K562 (cell line): ENCODE measurements around the gene TENT4A. TPM values are rescaled to one million over a fixed set of nuclear protein-coding genes. Genes with fewer than 3 reads are reported as not detected.

Experiments
- ATAC-seq: fragments of 200-7000 bp; cut with Tn5 transposase; 3 replicates; pipeline ENCODE4 v1.9.1; 2020; ENCODE audit warnings: moderate library complexity
- BruUV-seq: library from RNA; stranded (reverse); fragments of 400-500 nt; replicated peaks from 2 replicates; lab custom pipeline; 2021; lab: Mats Ljungman, UMichigan
- CTCF ChIA-PET: fragments of 300-600 bp; formaldehyde crosslinking; extraction: SDS; loops from one replicate; lab custom pipeline; 2021; ENCODE audit warnings: low intra/inter-chr PET ratio; lab: Yijun Ruan, JAX
- POLR2A ChIA-PET: fragments of 300-600, 350-650 bp; sonication (Branson Sonifier 250); formaldehyde crosslinking; extraction: SDS; loops from one replicate; lab custom pipeline; 2021; ENCODE audit warnings: antibody characterized with exemption, inconsistent platforms; lab: Yijun Ruan, JAX
- DNase-seq, 4 experiments: peaks; one replicate each; pipeline versions ENCODE4 v3.0.0 to v3.0.0-alpha.2; 2011 to 2018; ENCODE audit warnings: low spot score in 3 of 4, mixed read lengths in 3 of 4; ENCODE audit errors: extremely low read depth in 1 of 4
- FAIRE-seq: peaks from 2 replicates; lab custom pipeline; 2011; peaks lifted over from hg19 to GRCh38; lab: Jason Lieb, UNC
- H2AFZ ChIP-seq: 2 replicates; pipeline ENCODE4 v1.6.0; 2011; ENCODE audit warnings: low read depth, low read length, control low read depth, inconsistent platforms
- H3K27ac ChIP-seq: fragments of 200-600 bp; 3 replicates; pipeline ENCODE4 v1.8.0; 2011; ENCODE audit warnings: low read depth, mild to moderate bottlenecking, control low read depth, inconsistent platforms, low read length, moderate library complexity, mixed read lengths; ENCODE audit errors: extremely low read depth
- H3K27me3 ChIP-seq, 2 experiments: fragments of 300-600 bp in 1 of 2; 2 replicates in 1 of 2; 3 replicates in 1 of 2; pipeline versions ENCODE4 v1.6.0 to v1.8.0; 2011; ENCODE audit warnings: inconsistent platforms in 2 of 2, low read length in 2 of 2, mild to moderate bottlenecking in 1 of 2, mixed read lengths in 1 of 2, moderate library complexity in 1 of 2; ENCODE audit not compliant: control insufficient read depth in 2 of 2, insufficient read depth in 2 of 2
- H3K36me3 ChIP-seq: fragments of 300-600 bp; 3 replicates; pipeline ENCODE4 v1.8.0; 2011; ENCODE audit warnings: mild to moderate bottlenecking, low read length, inconsistent platforms; ENCODE audit not compliant: control insufficient read depth, insufficient read depth
- H3K4me1 ChIP-seq, 2 experiments: fragments of 200-600 bp in 1 of 2; replicated peaks in 1 of 2; 2 replicates in 1 of 2; 3 replicates in 1 of 2; pipeline versions ENCODE4 v1.5.1 to v1.8.0; 2011; ENCODE audit warnings: inconsistent platforms in 2 of 2, low read length in 2 of 2, mild to moderate bottlenecking in 1 of 2, mixed read lengths in 1 of 2, moderate library complexity in 1 of 2; ENCODE audit not compliant: control insufficient read depth in 2 of 2, insufficient read depth in 2 of 2
- H3K4me2 ChIP-seq: 2 replicates; pipeline ENCODE4 v1.6.1; 2011; ENCODE audit warnings: low read length, control low read depth, inconsistent platforms, mixed read lengths; ENCODE audit not compliant: insufficient read depth
- H3K4me3 ChIP-seq: fragments of 200-600 bp; sonication (generic), shearing (Covaris generic); 2 replicates; pipeline ENCODE4 v1.5.1; 2016; ENCODE audit warnings: control low read depth, inconsistent platforms
- H3K79me2 ChIP-seq: fragments of 200-600 bp; 3 replicates; pipeline ENCODE4 v1.8.0; 2011; ENCODE audit warnings: low read length, inconsistent platforms; ENCODE audit not compliant: control insufficient read depth, insufficient read depth
- H3K9ac ChIP-seq, 2 experiments: 2 replicates each; pipeline versions ENCODE4 v1.6.0 to v1.6.1; 2011; ENCODE audit warnings: low read depth in 2 of 2, low read length in 2 of 2, control low read depth in 1 of 2, inconsistent platforms in 1 of 2, mild to moderate bottlenecking in 1 of 2, mixed read lengths in 1 of 2; ENCODE audit not compliant: insufficient read depth in 1 of 2
- H3K9me1 ChIP-seq: one replicate; pipeline ENCODE4 v1.6.0; 2011; ENCODE audit warnings: inconsistent platforms, mild to moderate bottlenecking, low read length, moderate library complexity; ENCODE audit not compliant: control insufficient read depth, insufficient read depth
- H3K9me3 ChIP-seq: replicated peaks from 2 replicates; pipeline ENCODE4 v1.5.1; 2011; ENCODE audit warnings: low read depth, low read length, inconsistent platforms; ENCODE audit not compliant: control insufficient read depth, insufficient read depth
- H4K20me1 ChIP-seq: replicated peaks from 2 replicates; pipeline ENCODE4 v1.6.1; 2011; ENCODE audit warnings: low read length, inconsistent platforms, mixed read lengths; ENCODE audit not compliant: control insufficient read depth, insufficient read depth
- ATF7 ChIP-seq: fragments of 450-650 bp; IDR thresholded peaks from 2 replicates; pipeline ENCODE4 v1.7.1; 2014; ENCODE audit warnings: mild to moderate bottlenecking, moderate library complexity
- LARP7 ChIP-seq: fragments of 450-650 bp; IDR thresholded peaks from 2 replicates; pipeline ENCODE4 v1.6.1; 2016
- NFYB ChIP-seq: IDR thresholded peaks from 2 replicates; pipeline ENCODE4 v1.6.1; 2011; ENCODE audit warnings: mild to moderate bottlenecking, moderate library complexity; ENCODE audit not compliant: insufficient read length; ENCODE audit errors: extremely low read depth
- POLR3G ChIP-seq: IDR thresholded peaks from 2 replicates; pipeline ENCODE4 v1.6.1; 2011; ENCODE audit not compliant: insufficient read length, insufficient replicate concordance; ENCODE audit errors: extremely low read depth
- PRMT5 ChIP-seq: sonication (generic); formaldehyde crosslinking; IDR thresholded peaks from 2 replicates; pipeline ENCODE4 v1.5.0; 2020; ENCODE audit warnings: missing genetic modification reagents
- TARDBP ChIP-seq: fragments of 450-650 bp; IDR thresholded peaks from 2 replicates; pipeline ENCODE4 v1.6.1; 2016
- WHSC1 ChIP-seq: IDR thresholded peaks from one replicate; pipeline ENCODE4 v1.6.1; 2012; ENCODE audit warnings: low read length, control low read depth, inconsistent platforms
- ZC3H11A ChIP-seq: IDR thresholded peaks from 2 replicates; pipeline ENCODE4 v1.6.1; 2012; ENCODE audit warnings: low read depth, low read length, improper control_type of control experiment
- ZNF143 ChIP-seq: sonication (generic); formaldehyde crosslinking; IDR thresholded peaks from 2 replicates; pipeline ENCODE4 v1.9.0; 2022; ENCODE audit warnings: mild to moderate bottlenecking, missing genetic modification reagents
- ZNF217 ChIP-seq: sonication (generic); formaldehyde crosslinking; IDR thresholded peaks from 2 replicates; pipeline ENCODE4 v1.8.0; 2022; ENCODE audit warnings: mild to moderate bottlenecking, missing genetic modification reagents
- ZSCAN29 ChIP-seq: fragments of 450-650 bp; IDR thresholded peaks from 2 replicates; pipeline ENCODE4 v1.6.1; 2017
- whole genome bisulfite sequencing: fragments of 100-300 bp; shearing (Covaris generic); methylation state at CpG from one replicate; pipeline ENCODE4 v1.1.6; 2016; ENCODE audit warnings: low coverage, mixed read lengths; ENCODE audit not compliant: insufficient coverage; ENCODE audit errors: missing lambda C conversion rate; 5-methylcytosine and 5-hydroxymethylcytosine counted together
- in situ Hi-C: fragments of 300-500 bp; cut with MboI; formaldehyde crosslinking; loops from 4 replicates; pipeline ENCODE4 v1.15.0; 2018; ENCODE audit warnings: inconsistent platforms, mixed read lengths
- intact Hi-C: fragments of 100-400 bp; cut with micrococcal nuclease; formaldehyde crosslinking; loops from 2 replicates; pipeline ENCODE4 v1.14.2; 2022
- polyA plus RNA-seq, 8 experiments: library from polyadenylated mRNA; depleted of rRNA in 4 of 8; stranded (reverse) in 5 of 8; unstranded in 3 of 8; fragments of >200 nt; fragmentation: Nextera tagmentation in 2 of 8; fragmentation: Illumina TruSeq in 1 of 8; extraction: Ambion mirVana in 2 of 8; extraction: Trizol in 1 of 8; gene quantifications; 2 replicates each; pipeline versions ENCODE4 v1.2.1 to v1.2.3, GENCODE V29; 2011 to 2014; ENCODE audit warnings: inconsistent platforms in 1 of 8, missing spikeins in 1 of 8
- total RNA-seq, 7 experiments: library from RNA; depleted of rRNA in 6 of 7; stranded (reverse); fragments of >200 nt in 6 of 7; fragmentation: Illumina TruSeq in 2 of 7; extraction: Trizol in 2 of 7; gene quantifications; 2 replicates each; pipeline versions ENCODE4 v1.2.1 to v1.2.3, GENCODE V29; 2011 to 2021; ENCODE audit warnings: low replicate concordance in 1 of 7
- TF ChIP-seq, protein P1 (sequence below), 2 experiments: IDR thresholded peaks; 2 replicates each; pipeline ENCODE4 v1.6.1; 2012; ENCODE audit warnings: improper control_type of control experiment in 2 of 2, low read depth in 2 of 2, low read length in 2 of 2, borderline replicate concordance in 1 of 2
- TF ChIP-seq, protein P2 (sequence below): fragments of 450-650 bp; IDR thresholded peaks from 2 replicates; pipeline ENCODE4 v1.6.1; 2016; ENCODE audit warnings: low read depth, mild to moderate bottlenecking, moderate library complexity

Gene TENT4A
- total and polyA plus RNA-seq, 9 of the 15 experiments (the other 6 are each of a cell fraction or from before 2014, with no cell fraction given) = 1.3 to 27.3 (median 13.0) TPM

DNA sequence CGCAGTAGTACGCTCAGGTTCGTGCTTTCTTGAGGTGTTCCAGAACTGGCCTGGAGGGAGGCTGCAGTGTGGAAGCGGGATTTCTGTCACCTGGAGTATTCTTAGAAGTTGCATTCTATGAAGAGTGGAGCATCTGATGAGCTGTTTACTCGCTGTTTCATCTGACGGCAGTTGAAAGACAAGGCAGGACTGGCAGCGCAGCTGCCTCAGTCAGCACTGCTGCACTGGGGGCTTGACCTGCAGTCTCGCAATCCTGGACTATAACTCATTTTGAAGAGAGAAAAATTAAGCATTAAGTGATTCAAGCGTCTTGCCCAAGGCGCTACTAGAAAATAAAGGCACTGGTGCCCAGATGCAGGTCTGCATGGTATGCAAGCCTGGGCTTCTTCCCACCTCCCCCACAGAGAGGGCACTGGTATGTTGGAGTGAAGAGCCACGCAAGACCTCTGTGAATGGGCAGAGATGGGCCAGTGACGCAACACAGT lies 10.6 kb downstream of the TENT4A start:
- BruUV-seq = no TSS peak
- intact Hi-C loops (no loop called here), in situ Hi-C loops (no loop called here)
- DNase-seq = no peak
- no peaks in the 10 kb centered on the region for H3K9me3 ChIP-seq
- no peaks in the 10 kb centered on the region for H3K27me3 ChIP-seq
- H3K79me2 ChIP-seq = peaks cover 98% of the 10 kb centered on the region
- peaks cover 18% of the 10 kb centered on the region for H3K9me1 ChIP-seq
- H3K4me1 ChIP-seq = peaks cover 13% of the 10 kb centered on the region in 2 experiments; a peak in 4 of 5 replicates
- no peak overlapping the region for H3K4me2 ChIP-seq
- no peak for ATAC-seq
- FAIRE-seq = no peak
- peaks cover 69% of the 10 kb centered on the region for H3K36me3 ChIP-seq
- H2AFZ ChIP-seq = no peak overlapping the region
- TF ChIP-seq POLR3G (no peak), WHSC1 (peak; percentile 34), NFYB (no peak)
- TF ChIP-seq, all 486 proteins: peak for 1
- Histone ChIP-seq H4K20me1 (peaks cover 74% of the 10 kb centered on the region), H3K4me3 (no peak overlapping the region), H3K27ac (no peak overlapping the region), H3K9ac (no peak overlapping the region)
- POLR2A ChIA-PET = interaction anchor here (1.6 to 2.3 kb wide), 2 partner anchors 8 to 11 kb away, joined by 6 read pairs; partner anchors contain the start of gene TENT4A
- CTCF ChIA-PET = no interaction called here
- 95% methylated on average over 9 of the region's 12 CpGs for WGBS

DNA sequence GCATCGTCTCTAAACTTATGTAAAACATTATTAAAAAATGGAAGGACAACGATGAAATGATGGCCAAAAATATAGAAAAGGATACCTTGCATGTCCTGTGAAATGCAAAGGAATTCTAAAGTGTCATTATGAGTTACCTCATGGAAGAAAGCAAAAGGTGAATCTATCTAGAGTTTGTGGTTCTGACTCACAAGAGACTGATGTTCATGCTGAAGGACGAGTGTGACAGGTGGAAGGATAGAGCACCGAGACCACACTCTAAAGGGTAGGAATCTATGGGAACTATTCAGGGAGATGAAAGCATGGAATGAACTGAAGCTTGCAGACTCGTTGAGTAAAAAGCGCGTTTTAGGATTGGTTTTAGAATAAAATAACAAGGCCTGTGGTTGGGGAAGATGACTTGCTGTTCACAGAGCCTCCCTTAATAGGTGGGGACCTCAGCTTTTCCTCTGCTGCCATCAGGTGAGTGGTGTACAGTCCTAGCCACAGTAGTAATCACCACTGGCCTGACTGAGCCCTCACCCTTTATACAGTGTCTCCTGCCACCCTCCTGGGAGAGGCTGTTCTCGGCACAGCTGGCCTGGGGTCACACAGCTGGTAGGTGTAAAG lies 11.2 kb downstream of the TENT4A start:
- ATAC-seq (no peak), DNase-seq (no peak), FAIRE-seq (peak; percentile 32)
- intact Hi-C loops = no loop called here
- 79% methylated on average over 8 of the region's 8 CpGs for WGBS
- in situ Hi-C loops = no loop called here
- Histone ChIP-seq H3K4me1 (peaks cover 14 to 17% of the 10 kb centered on the region in 2 experiments; a peak in 4 of 5 replicates), H4K20me1 (peaks cover 75% of the 10 kb centered on the region), H3K9ac (no peak overlapping the region), H3K9me3 (no peaks in the 10 kb centered on the region), H3K27ac (no peak overlapping the region), H3K79me2 (peaks cover 98% of the 10 kb centered on the region), H3K9me1 (peaks cover 18% of the 10 kb centered on the region), H3K4me3 (no peak overlapping the region), H3K27me3 (no peaks in the 10 kb centered on the region), H3K36me3 (peaks cover 69% of the 10 kb centered on the region), H3K4me2 (no peak overlapping the region), H2AFZ (no peak overlapping the region)
- no TSS peak for BruUV-seq
- TF ChIP-seq ZNF143 (CRISPR knock-in tag) = no peak
- TF ChIP-seq, protein P1, sequence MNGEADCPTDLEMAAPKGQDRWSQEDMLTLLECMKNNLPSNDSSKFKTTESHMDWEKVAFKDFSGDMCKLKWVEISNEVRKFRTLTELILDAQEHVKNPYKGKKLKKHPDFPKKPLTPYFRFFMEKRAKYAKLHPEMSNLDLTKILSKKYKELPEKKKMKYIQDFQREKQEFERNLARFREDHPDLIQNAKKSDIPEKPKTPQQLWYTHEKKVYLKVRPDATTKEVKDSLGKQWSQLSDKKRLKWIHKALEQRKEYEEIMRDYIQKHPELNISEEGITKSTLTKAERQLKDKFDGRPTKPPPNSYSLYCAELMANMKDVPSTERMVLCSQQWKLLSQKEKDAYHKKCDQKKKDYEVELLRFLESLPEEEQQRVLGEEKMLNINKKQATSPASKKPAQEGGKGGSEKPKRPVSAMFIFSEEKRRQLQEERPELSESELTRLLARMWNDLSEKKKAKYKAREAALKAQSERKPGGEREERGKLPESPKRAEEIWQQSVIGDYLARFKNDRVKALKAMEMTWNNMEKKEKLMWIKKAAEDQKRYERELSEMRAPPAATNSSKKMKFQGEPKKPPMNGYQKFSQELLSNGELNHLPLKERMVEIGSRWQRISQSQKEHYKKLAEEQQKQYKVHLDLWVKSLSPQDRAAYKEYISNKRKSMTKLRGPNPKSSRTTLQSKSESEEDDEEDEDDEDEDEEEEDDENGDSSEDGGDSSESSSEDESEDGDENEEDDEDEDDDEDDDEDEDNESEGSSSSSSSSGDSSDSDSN (IDR thresholded peaks at IDR 0.05; ENCODE audit: borderline replicate concordance in 1 of 2, low read depth in 2 of 2, low read length in 2 of 2) = no peak
- no peak for TF ChIP-seq LARP7
- no peak for TF ChIP-seq PRMT5 (CRISPR knock-in tag)
- TF ChIP-seq TARDBP = no peak
- no peak for TF ChIP-seq ZC3H11A
- no peak for TF ChIP-seq ATF7
- no peak for TF ChIP-seq ZSCAN29
- TF ChIP-seq ZNF217 (CRISPR knock-in tag) = no peak
- TF ChIP-seq, protein P2, sequence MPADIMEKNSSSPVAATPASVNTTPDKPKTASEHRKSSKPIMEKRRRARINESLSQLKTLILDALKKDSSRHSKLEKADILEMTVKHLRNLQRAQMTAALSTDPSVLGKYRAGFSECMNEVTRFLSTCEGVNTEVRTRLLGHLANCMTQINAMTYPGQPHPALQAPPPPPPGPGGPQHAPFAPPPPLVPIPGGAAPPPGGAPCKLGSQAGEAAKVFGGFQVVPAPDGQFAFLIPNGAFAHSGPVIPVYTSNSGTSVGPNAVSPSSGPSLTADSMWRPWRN = no peak
- ChIA-PET CTCF (no interaction called here), POLR2A (interaction anchor here (0.6 kb wide), 1 partner anchor 58 kb away, joined by 3 read pairs; no protein-coding TSS in a partner anchor)
